Smooth muscle cell (in vitro differentiated cells): Measurements from ENCODE around the gene CEP192. TPM values are rescaled to one million over a fixed set of nuclear protein-coding genes. Genes with fewer than 3 reads are reported as not detected.

ENCODE experiments used
- DNase-seq: peaks from one replicate; lab custom pipeline; 2025; ENCODE audit not compliant: unreplicated experiment; lab: John Stamatoyannopoulos, UW
- H2AFZ ChIP-seq: fragments of 200-600 bp; sonication (generic); 2 replicates; pipeline ENCODE4 v1.6.0; 2016; ENCODE audit warnings: antibody characterized with exemption, low read depth, mild to moderate bottlenecking
- H3F3A ChIP-seq: fragments of 200-600 bp; sonication (generic); 2 replicates; pipeline ENCODE4 v1.6.0; 2017; ENCODE audit warnings: antibody characterized with exemption, low read depth
- H3K27ac ChIP-seq: fragments of 200-600 bp; sonication (generic); 2 replicates; pipeline ENCODE4 v1.5.1; 2016; ENCODE audit warnings: low read depth, mild to moderate bottlenecking
- H3K27me3 ChIP-seq: fragments of 200-600 bp; sonication (generic); 2 replicates; pipeline ENCODE4 v1.6.1; 2016; ENCODE audit warnings: low read depth, mild to moderate bottlenecking
- H3K36me3 ChIP-seq: fragments of 200-600 bp; sonication (generic); 2 replicates; pipeline ENCODE4 v1.5.1; 2016; ENCODE audit warnings: low read depth
- H3K4me1 ChIP-seq: fragments of 200-600 bp; sonication (generic); 2 replicates; pipeline ENCODE4 v1.5.1; 2016; ENCODE audit warnings: low read depth
- H3K4me2 ChIP-seq: fragments of 200-600 bp; sonication (generic); 2 replicates; pipeline ENCODE4 v1.6.0; 2016; ENCODE audit warnings: mild to moderate bottlenecking
- H3K4me3 ChIP-seq: fragments of 200-600 bp; sonication (generic); 2 replicates; pipeline ENCODE4 v1.5.1; 2016; ENCODE audit warnings: mild to moderate bottlenecking
- H3K79me2 ChIP-seq: fragments of 200-600 bp; sonication (generic); 2 replicates; pipeline ENCODE4 v1.6.0; 2016; ENCODE audit warnings: low read depth, mild to moderate bottlenecking
- H3K9ac ChIP-seq: fragments of 200-600 bp; sonication (generic); 2 replicates; pipeline ENCODE4 v1.6.0; 2016; ENCODE audit warnings: low read depth
- H3K9me3 ChIP-seq: fragments of 200-600 bp; sonication (generic); replicated peaks from 2 replicates; pipeline ENCODE4 v1.5.1; 2016; ENCODE audit warnings: low read depth
- H4K20me1 ChIP-seq: fragments of 200-600 bp; sonication (generic); 2 replicates; pipeline ENCODE4 v1.6.0; 2016; ENCODE audit warnings: low read depth
- CTCF ChIP-seq: fragments of 200-600 bp; sonication (generic); IDR thresholded peaks from 2 replicates; pipeline ENCODE4 v1.5.1; 2017; ENCODE audit warnings: borderline replicate concordance, mild to moderate bottlenecking, antibody characterized with exemption; ENCODE audit not compliant: insufficient read depth, poor library complexity, severe bottlenecking
- WGBS: methylation state at CpG from one replicate; pipeline ENCODE4 v1.1.7; 2016; ENCODE audit warnings: low lambda C conversion rate; 5-methylcytosine and 5-hydroxymethylcytosine counted together
- polyA plus RNA-seq: library from polyadenylated mRNA; unstranded; fragments of >200 nt; fragmentation: Nextera tagmentation; extraction: Ambion mirVana; gene quantifications from 2 replicates; pipeline ENCODE4 v1.2.1, GENCODE V29; 2016
- total RNA-seq: library from RNA; depleted of rRNA; stranded (reverse); fragments of >200 nt; gene quantifications from 2 replicates; pipeline ENCODE4 v1.2.3, GENCODE V29; 2014

CEP192 gene
- total and polyA plus RNA-seq, 2 experiments from 2014 or later, result 4.1 to 22.2 TPM

- no peaks in the 10 kb centered on the region for H3K9me3 ChIP-seq
- H3K4me2 ChIP-seq, result no peak overlapping the region
- peak; percentile 33 for TF ChIP-seq CTCF
- peaks cover 15% of the 10 kb centered on the region for H3K79me2 ChIP-seq
- H3K27me3 ChIP-seq, result no peaks in the 10 kb centered on the region
- no peak overlapping the region for H3K27ac ChIP-seq
- WGBS, result 56% methylated on average over 7 of the region's 7 CpGs
- H2AFZ ChIP-seq, result no peak overlapping the region
- no peak overlapping the region for H3K4me3 ChIP-seq
- no peaks in the 10 kb centered on the region for H3K4me1 ChIP-seq
- DNase-seq, result no peak
- no peaks in the 10 kb centered on the region for H3F3A ChIP-seq
- peaks cover 9% of the 10 kb centered on the region for H3K36me3 ChIP-seq
- no peak overlapping the region for H3K9ac ChIP-seq
- peaks cover 32% of the 10 kb centered on the region for H4K20me1 ChIP-seq
These were observed 12.3 kb downstream of the CEP192 start for GRCh38 chr18:13003466-13003896.

- no peaks in the 10 kb centered on the region for H3F3A ChIP-seq
These were observed 13.2 kb downstream of the CEP192 start for GRCh38 chr18:13004396-13004795.

GRCh38 chr18:13005289-13005688, 14.1 kb downstream of the CEP192 start:
- H3K9me3 ChIP-seq, result no peaks in the 10 kb centered on the region
- peaks cover 12% of the 10 kb centered on the region for H3K36me3 ChIP-seq
- no peaks in the 10 kb centered on the region for H3F3A ChIP-seq
- DNase-seq, result no peak
- no peak overlapping the region for H3K4me2 ChIP-seq
- no peaks in the 10 kb centered on the region for H3K4me1 ChIP-seq
- H3K79me2 ChIP-seq, result peaks cover 5% of the 10 kb centered on the region
- H2AFZ ChIP-seq, result no peak overlapping the region
- 100% methylated on average over 1 of the region's 1 CpG for WGBS
- H3K27ac ChIP-seq, result no peak overlapping the region
- H3K27me3 ChIP-seq, result no peaks in the 10 kb centered on the region
- no peak overlapping the region for H3K4me3 ChIP-seq
- no peak for TF ChIP-seq CTCF
- peaks cover 19% of the 10 kb centered on the region for H4K20me1 ChIP-seq
- no peak overlapping the region for H3K9ac ChIP-seq

More at GRCh38 chr18:13004396-13004795, 13.2 kb downstream of the CEP192 start:
- Histone ChIP-seq H3K36me3 (peaks cover 12% of the 10 kb centered on the region), H3K4me2 (no peak overlapping the region), H3K27ac (no peak overlapping the region), H3K9me3 (no peaks in the 10 kb centered on the region), H3K79me2 (peaks cover 10% of the 10 kb centered on the region), H3K9ac (no peak overlapping the region), H3K4me3 (no peak overlapping the region), H3K4me1 (no peaks in the 10 kb centered on the region), H3K27me3 (no peaks in the 10 kb centered on the region), H2AFZ (no peak overlapping the region), H4K20me1 (peaks cover 23% of the 10 kb centered on the region)
- DNase-seq, result no peak
- 91% methylated on average over 8 of the region's 8 CpGs for WGBS
- no peak for TF ChIP-seq CTCF

GRCh38 chr18:13006531-13007247, 15.5 kb downstream of the CEP192 start:
- H3K4me1 ChIP-seq, result no peaks in the 10 kb centered on the region
- no peaks in the 10 kb centered on the region for H3K27me3 ChIP-seq
- H3K9ac ChIP-seq, result no peak overlapping the region
- no peak overlapping the region for H3K4me2 ChIP-seq
- no peak overlapping the region for H3K27ac ChIP-seq
- peaks cover 19% of the 10 kb centered on the region for H4K20me1 ChIP-seq
- no peaks in the 10 kb centered on the region for H3F3A ChIP-seq
- H3K36me3 ChIP-seq, result peaks cover 9% of the 10 kb centered on the region
- H2AFZ ChIP-seq, result no peak overlapping the region
- no peak overlapping the region for H3K4me3 ChIP-seq
- no peak for DNase-seq
- TF ChIP-seq CTCF, result no peak
- no peaks in the 10 kb centered on the region for H3K9me3 ChIP-seq
- 91% methylated on average over 12 of the region's 12 CpGs for whole genome bisulfite sequencing
- peaks cover 3% of the 10 kb centered on the region for H3K79me2 ChIP-seq
